Sigmoid colon (tissue), 7 donors: ENCODE results near the gene BLNK. TPM values are rescaled to one million over a fixed set of nuclear protein-coding genes. Genes with fewer than 3 reads are reported as not detected.
"Not testable (repeated sequence)": the region's sequence is repeated elsewhere in the genome, so short reads cannot be mapped to it uniquely, and the experiment has no call there.

Source experiments
- DNase-seq: peaks from one replicate; pipeline ENCODE4 v3.0.0-alpha.2; 2019
- H3K27ac ChIP-seq, 4 donors: fragments of 200-600 bp; sonication (generic); one replicate each; pipeline ENCODE4 v1.5.1; 2016 to 2019; ENCODE audit warnings: mild to moderate bottlenecking in 1 of 4
- H3K27me3 ChIP-seq, 3 donors: fragments of 200-600 bp; sonication (generic); one replicate each; pipeline ENCODE4 v1.5.1; 2019; ENCODE audit warnings: mild to moderate bottlenecking in 1 of 3
- H3K36me3 ChIP-seq, 4 donors: fragments of 200-600 bp; sonication (generic); one replicate each; pipeline ENCODE4 v1.5.1; 2016 to 2019
- H3K4me1 ChIP-seq, 4 donors: fragments of 200-600 bp; sonication (generic); one replicate each; pipeline ENCODE4 v1.5.1; 2017 to 2019
- H3K4me3 ChIP-seq, 4 donors: fragments of 200-600 bp; sonication (generic); one replicate each; pipeline ENCODE4 v1.5.1; 2017 to 2019; ENCODE audit warnings: mild to moderate bottlenecking in 2 of 4, moderate library complexity in 1 of 4
- H3K9me3 ChIP-seq, 4 donors: fragments of 200-600 bp in 3 of 4; sonication (generic) in 3 of 4; one replicate each; pipeline versions ENCODE4 v1.5.1 to v1.6.1; 2013 to 2019
- EP300 ChIP-seq, 4 donors: sonication (generic); formaldehyde crosslinking; IDR thresholded peaks; one replicate each; pipeline ENCODE4 v1.6.1; 2017; ENCODE audit warnings: antibody characterized with exemption in 4 of 4
- POLR2A ChIP-seq, 2 donors: fragments of 450-650 bp; IDR thresholded peaks; one replicate each; pipeline ENCODE4 v1.6.1; 2016; ENCODE audit warnings: antibody characterized with exemption in 2 of 2, mild to moderate bottlenecking in 2 of 2, moderate library complexity in 2 of 2
- POLR2AphosphoS5 ChIP-seq, 4 donors: sonication (generic); formaldehyde crosslinking; IDR thresholded peaks; one replicate each; pipeline ENCODE4 v1.6.1; 2017; ENCODE audit warnings: antibody characterized with exemption in 4 of 4
- WGBS, 2 donors: extraction: QIAGEN DNeasy Blood & Tissue Kit; methylation state at CpG; one replicate each; pipeline ENCODE4 v1.1.7; 2013; 5-methylcytosine and 5-hydroxymethylcytosine counted together
- intact Hi-C: fragments of 100-400 bp; cut with DNase I; formaldehyde crosslinking; loops from one replicate; pipeline ENCODE4 v1.15.1; 2023
- polyA plus RNA-seq, 3 donors: library from polyadenylated mRNA; stranded (reverse); fragments of 200-250 nt; gene quantifications; one replicate each; pipeline ENCODE4 v1.2.3, GENCODE V29; 2013
- total RNA-seq, 4 donors: library from RNA; depleted of rRNA; stranded (reverse); fragments of >200 nt; gene quantifications; one replicate each; pipeline ENCODE4 v1.1.0, GENCODE V29; 2016
- TF ChIP-seq, protein P1 (sequence below), 4 experiments: fragments of 450-650 bp in 3 of 4; fragments of 200-600 bp in 1 of 4; IDR thresholded peaks; one replicate each; pipeline ENCODE4 v1.5.1; 2016 to 2019; ENCODE audit warnings: antibody characterized with exemption in 4 of 4, mild to moderate bottlenecking in 3 of 4, moderate library complexity in 2 of 4
- donor health status: healthy with polysubstance abuse.
- donor health status: Bipolar disorder and iron deficiency.
- donor health status: healthy.

Gene BLNK
- total and polyA plus RNA-seq, 7 donors = 0.99 to 24.0 (median 2.2) TPM

DNA sequence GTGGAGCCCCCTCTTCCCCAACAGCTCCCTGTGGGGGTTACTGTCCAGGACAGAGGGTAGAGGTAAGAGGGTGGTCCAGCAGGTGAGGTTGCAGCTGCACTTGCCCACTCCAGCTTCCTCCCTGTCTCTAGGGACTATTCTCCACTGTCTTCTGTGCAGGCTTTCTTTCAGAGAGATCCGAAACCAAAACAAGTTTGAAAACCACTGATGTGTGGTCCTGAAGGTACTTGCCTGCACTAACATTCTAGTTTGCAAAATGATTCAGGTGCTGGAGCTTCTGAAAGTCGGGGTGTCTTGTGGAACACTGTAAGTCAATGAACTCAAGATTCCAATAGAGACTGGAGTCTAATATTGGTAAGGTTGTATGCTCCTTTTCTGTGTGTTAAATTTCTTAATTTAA, 63.1 kb downstream of the BLNK start:
- Histone ChIP-seq H3K27ac (no peak overlapping the region), H3K4me1 (no peaks in the 10 kb centered on the region), H3K27me3 (no peaks in the 10 kb centered on the region), H3K4me3 (no peak overlapping the region), H3K36me3 (no peaks in the 10 kb centered on the region), H3K9me3 (no peaks in the 10 kb centered on the region)
- TF ChIP-seq POLR2A (IDR thresholded peaks at IDR 0.05) (no peak), EP300 (IDR thresholded peaks at IDR 0.05) (no peak), POLR2AphosphoS5 (IDR thresholded peaks at IDR 0.05) (no peak)
- TF ChIP-seq, protein P1, sequence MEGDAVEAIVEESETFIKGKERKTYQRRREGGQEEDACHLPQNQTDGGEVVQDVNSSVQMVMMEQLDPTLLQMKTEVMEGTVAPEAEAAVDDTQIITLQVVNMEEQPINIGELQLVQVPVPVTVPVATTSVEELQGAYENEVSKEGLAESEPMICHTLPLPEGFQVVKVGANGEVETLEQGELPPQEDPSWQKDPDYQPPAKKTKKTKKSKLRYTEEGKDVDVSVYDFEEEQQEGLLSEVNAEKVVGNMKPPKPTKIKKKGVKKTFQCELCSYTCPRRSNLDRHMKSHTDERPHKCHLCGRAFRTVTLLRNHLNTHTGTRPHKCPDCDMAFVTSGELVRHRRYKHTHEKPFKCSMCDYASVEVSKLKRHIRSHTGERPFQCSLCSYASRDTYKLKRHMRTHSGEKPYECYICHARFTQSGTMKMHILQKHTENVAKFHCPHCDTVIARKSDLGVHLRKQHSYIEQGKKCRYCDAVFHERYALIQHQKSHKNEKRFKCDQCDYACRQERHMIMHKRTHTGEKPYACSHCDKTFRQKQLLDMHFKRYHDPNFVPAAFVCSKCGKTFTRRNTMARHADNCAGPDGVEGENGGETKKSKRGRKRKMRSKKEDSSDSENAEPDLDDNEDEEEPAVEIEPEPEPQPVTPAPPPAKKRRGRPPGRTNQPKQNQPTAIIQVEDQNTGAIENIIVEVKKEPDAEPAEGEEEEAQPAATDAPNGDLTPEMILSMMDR (IDR thresholded peaks at IDR 0.05) = no peak
- 85 to 86% methylated on average over 2 of the region's 2 CpGs for WGBS, 2 donors
- intact Hi-C loops = no loop called here
- DNase-seq = no peak

DNA sequence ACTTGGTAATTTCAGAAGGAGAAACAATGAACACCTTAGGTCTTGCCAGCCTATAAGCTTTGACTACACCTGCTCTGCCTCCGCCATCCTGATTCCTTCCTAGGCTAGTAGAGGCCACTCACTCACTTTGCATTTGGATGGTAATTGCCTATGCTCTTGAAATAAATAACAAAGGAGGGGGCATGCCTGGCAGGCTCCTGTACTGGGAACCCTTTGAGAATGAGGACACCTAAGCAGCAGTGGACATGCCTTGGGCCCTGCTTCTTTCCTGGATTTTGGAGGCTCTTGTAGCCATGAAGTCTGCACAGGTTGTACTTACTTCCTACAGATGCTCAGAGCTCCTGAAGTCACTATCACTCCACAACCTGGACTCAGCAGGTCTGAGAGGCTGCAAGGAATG, 65.8 kb downstream of the BLNK start:
- no peak overlapping the region for H3K4me3 ChIP-seq
- H3K36me3 ChIP-seq = no peaks in the 10 kb centered on the region
- no peak for TF ChIP-seq EP300 (IDR thresholded peaks at IDR 0.05)
- TF ChIP-seq, protein P1 (IDR thresholded peaks at IDR 0.05) = no peak
- TF ChIP-seq POLR2A (IDR thresholded peaks at IDR 0.05) = no peak
- no peak for TF ChIP-seq POLR2AphosphoS5 (IDR thresholded peaks at IDR 0.05)
- no peaks in the 10 kb centered on the region for H3K9me3 ChIP-seq
- no peak overlapping the region for H3K27ac ChIP-seq
- H3K27me3 ChIP-seq = no peaks in the 10 kb centered on the region
- WGBS, 2 donors = 97 to 100% methylated on average over 1 of the region's 1 CpG
- DNase-seq = no peak
- intact Hi-C loops = no loop called here
- H3K4me1 ChIP-seq = no peaks in the 10 kb centered on the region

DNA sequence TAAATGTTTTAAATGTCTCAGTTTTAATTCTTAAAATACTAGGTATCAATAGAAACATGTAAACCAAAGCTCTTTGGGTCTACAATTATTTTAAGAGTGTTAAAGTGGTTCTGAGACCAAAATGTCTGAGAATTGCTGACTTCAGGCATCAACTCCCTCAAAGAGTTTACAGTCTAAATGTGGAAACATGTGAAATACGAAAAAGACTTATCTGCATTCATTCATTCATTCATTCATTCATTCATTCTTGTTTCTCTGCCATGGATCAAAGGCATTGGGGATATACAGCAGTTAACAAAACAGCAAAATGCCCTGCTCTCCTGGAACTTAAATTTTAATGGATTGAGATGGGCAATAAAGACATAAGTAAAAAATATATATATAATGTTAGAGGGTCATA, 69.8 kb downstream of the BLNK start:
- Histone ChIP-seq H3K4me3 (no peak overlapping the region), H3K27me3 (no peaks in the 10 kb centered on the region), H3K9me3 (no peaks in the 10 kb centered on the region), H3K4me1 (no peaks in the 10 kb centered on the region), H3K27ac (no peak overlapping the region), H3K36me3 (no peaks in the 10 kb centered on the region)
- 46 to 56% methylated on average over 1 of the region's 1 CpG for WGBS, 2 donors
- no peak for DNase-seq
- intact Hi-C loops = no loop called here
- no peak for TF ChIP-seq POLR2A (IDR thresholded peaks at IDR 0.05)
- no peak for TF ChIP-seq POLR2AphosphoS5 (IDR thresholded peaks at IDR 0.05)
- TF ChIP-seq, protein P1 (IDR thresholded peaks at IDR 0.05) = no peak
- TF ChIP-seq EP300 (IDR thresholded peaks at IDR 0.05) = no peak

DNA sequence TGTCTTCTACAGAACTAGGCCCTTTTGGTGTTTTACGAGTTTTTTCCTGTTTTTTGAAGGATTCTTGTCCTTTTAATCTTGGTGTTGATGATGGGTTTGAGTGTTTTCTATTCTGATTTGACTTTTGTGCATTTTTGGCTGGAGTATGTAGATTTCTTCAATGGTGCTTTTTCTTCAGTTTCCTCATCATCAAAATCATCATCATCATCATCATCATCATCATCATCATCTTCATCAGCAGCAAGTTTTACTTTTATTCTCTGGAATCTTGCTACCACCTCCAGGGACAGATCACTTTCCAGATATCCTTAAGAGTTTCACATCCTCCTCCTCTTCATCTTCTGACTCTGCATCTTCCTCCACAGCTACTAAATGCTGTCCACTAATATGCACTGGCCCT, 81.9 kb downstream of the BLNK start:
- H3K27me3 ChIP-seq, H3K36me3 ChIP-seq, H3K4me1 ChIP-seq, H3K9me3 ChIP-seq, H3K27ac ChIP-seq, DNase-seq, H3K4me3 ChIP-seq, intact Hi-C loops: not testable (repeated sequence)
- WGBS, 2 donors = 91 to 94% methylated on average over 1 of the region's 1 CpG

DNA sequence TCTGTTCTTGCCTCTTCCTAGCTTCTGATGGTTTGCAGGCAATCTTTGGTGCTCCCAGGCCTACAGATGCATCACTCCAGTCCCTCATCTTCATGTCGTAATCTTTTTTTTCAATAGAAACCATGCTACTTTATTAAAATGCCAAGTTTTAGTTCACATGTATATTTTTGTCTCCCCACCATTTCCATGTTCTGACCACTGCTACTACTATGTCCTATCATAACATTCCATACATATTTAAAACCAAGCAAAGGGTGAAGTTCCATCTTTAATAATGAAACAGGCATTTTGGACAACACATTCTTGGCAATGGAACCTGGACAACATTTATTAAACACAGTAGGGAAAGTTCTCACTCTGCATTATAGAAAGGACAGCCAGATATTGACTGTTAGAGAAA, 82.5 kb downstream of the BLNK start:
- Histone ChIP-seq H3K27me3 (no peaks in the 10 kb centered on the region), H3K9me3 (peaks cover 0 to 4% (median 0%) of the 10 kb centered on the region in 4 donors), H3K36me3 (no peaks in the 10 kb centered on the region), H3K4me3 (no peak overlapping the region), H3K4me1 (no peaks in the 10 kb centered on the region), H3K27ac (no peak overlapping the region)
- 95 to 99% methylated on average over 1 of the region's 1 CpG for WGBS, 2 donors
- intact Hi-C loops = no loop called here
- TF ChIP-seq EP300 (IDR thresholded peaks at IDR 0.05) = no peak
- no peak for TF ChIP-seq POLR2A (IDR thresholded peaks at IDR 0.05)
- TF ChIP-seq POLR2AphosphoS5 (IDR thresholded peaks at IDR 0.05) = no peak
- TF ChIP-seq, protein P1 (IDR thresholded peaks at IDR 0.05) = no peak
- no peak for DNase-seq
